ENCODE data around the gene FOLR2.
"Not testable (repeated sequence)": the region's sequence is repeated elsewhere in the genome, so short reads cannot be mapped to it uniquely, and the experiment has no call there.

Gene FOLR2

DNA sequence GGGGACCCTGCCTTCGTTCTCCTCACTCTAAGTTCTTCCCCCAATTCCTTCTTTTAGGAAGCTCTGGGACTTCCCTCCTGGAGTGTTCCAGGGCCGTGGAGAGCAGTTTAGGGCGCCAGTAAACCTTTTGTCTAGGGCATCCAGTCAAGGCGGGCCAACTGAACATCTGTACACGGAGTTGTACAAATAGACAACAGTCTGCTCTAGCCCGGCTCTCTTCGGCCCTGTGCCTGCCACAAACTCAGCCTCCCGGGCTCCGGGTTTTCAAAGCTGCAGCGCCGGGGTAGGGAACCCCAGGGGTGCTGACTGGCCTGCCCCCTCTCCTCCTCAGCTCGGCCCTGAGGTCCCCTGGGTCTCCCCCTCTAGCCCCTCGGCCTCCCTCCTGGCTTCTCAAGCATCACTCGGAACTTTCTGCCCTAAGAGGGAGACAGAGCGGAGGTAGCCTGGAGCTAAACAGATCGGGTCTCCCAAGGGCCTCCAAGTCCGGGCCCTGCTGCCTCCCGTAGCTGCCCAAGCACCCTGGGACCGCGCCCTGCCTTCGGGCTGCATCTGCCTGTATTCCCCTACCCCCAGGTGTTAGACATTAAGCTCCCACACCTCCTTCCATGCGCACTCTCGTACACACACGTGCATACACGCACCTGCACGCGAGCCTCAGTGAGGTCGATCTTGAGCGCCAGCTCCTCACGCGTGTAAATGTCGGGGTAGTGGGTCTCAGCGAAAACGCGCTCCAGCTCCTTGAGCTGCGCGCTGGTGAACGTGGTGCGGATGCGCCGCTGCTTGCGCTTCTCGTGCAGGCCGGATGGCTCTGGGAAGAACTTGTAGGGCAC, 24.1 kb downstream of the FOLR2 start:
- peak; percentile 42 for DNase-seq (ENCODE audit: low spot score)

- DNase-seq (ENCODE audit: low spot score): no peak
Measured at GRCh38 chr11:72241291-72241781, 24.7 kb downstream of the FOLR2 start.

- DNase-seq (ENCODE audit: low spot score): no peak
Measured at GRCh38 chr11:72242141-72242540, 25.5 kb downstream of the FOLR2 start.

GRCh38 chr11:72243173-72244059, 26.8 kb downstream of the FOLR2 start:
- no peak for DNase-seq (ENCODE audit: low spot score)

GRCh38 chr11:72244060-72244360, 27.4 kb downstream of the FOLR2 start, which contains the start of gene PHOX2A:
Gene PHOX2A, minus strand, starts transcription at chr11:72244176. Its CDS starts 172 bp downstream, at chr11:72244004.
- DNase-seq (ENCODE audit: low spot score): no peak

DNA sequence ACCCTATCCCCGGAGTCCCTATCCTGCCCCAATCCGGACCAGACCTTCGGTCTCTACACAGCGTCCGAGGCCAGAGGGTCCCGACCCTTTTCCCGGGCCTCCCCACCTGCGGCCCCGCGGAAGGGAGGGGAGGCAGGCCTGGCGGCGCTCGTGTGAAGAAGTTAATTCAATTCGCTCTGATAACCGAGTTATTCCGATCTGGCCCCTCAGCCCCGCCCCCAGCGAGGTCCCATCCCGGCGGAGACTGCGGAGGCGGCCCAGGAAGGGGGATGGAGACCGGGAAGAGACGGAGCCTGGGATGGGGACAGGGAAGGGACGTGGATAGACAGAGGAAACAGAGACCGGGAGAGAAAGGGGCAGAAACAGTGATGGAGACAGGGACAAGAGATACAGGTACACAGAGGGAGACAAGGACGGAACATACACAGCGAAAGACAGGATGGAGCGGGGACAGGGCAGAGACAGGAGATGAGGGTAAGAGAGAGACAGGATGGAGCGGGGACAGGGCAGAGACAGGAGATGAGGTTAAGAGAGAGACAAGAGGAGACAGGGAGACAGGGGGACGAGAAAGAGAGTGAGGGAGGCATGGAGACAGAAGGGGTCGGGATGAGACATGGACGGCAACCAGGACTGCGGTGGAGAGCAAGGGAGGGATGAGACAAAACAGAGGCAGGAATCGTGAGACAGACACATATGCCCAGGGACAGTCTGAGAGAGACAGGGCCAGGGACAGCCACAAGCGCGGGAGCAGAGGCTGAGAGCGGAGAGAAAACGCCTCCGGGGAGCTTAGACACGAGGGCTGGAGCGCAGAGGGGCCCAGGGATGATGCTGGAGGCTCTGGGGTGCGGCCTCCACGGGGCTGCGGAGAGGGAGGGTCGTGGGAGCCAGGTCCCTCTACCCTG, 28.0 kb downstream of the FOLR2 start:
- DNase-seq (ENCODE audit: low spot score): no peak

GRCh38 chr11:72245263-72245816, 28.7 kb downstream of the FOLR2 start:
- no peak for DNase-seq (ENCODE audit: low spot score)

DNA sequence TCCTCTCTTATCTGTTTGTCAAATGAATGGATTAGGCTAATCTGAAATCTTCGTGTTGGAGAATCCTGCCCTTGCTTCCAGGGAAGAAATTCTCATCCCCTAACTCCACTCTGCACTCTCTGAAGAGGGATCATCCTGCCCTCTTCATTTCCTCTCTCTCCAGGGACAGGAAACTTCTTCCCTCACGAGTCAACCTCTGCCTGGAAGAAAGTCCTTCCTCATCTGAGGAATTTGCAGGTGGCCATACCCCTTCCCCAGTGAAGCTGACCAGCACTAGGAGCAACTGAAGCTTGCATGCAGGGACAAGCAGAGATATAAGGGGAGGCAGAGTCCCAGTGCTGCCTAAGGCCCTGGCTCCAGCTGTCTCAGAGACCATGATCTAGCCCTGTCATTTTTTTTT, 31.0 kb downstream of the FOLR2 start:
- DNase-seq (ENCODE audit: low spot score): no peak

- no peak for DNase-seq (ENCODE audit: low spot score)
Measured at GRCh38 chr11:72249961-72250360, 33.4 kb downstream of the FOLR2 start.

- no peak for DNase-seq (ENCODE audit: low spot score)
Measured at GRCh38 chr11:72250661-72251464, 34.3 kb downstream of the FOLR2 start.

DNA sequence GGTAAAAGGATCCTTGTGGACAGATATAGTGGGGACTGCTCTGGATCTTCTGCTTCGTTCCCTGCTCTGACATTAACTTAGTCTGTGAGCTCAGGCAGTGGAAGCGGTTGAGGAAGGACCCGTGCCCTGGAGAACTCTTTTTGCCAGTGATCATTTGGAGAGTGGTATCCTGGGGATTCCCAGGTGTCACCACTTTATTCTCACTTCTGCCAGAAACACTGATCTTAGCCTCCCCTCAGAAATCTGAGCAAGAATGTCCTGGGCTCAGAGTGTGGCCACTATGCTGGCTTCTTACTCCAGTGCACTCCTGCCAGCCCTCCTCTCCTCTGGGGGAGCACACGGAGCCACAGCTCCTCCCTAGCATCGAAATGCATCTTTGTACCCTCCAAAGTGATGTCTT, 35.0 kb downstream of the FOLR2 start:
- DNase-seq (ENCODE audit: low spot score): no peak

DNA sequence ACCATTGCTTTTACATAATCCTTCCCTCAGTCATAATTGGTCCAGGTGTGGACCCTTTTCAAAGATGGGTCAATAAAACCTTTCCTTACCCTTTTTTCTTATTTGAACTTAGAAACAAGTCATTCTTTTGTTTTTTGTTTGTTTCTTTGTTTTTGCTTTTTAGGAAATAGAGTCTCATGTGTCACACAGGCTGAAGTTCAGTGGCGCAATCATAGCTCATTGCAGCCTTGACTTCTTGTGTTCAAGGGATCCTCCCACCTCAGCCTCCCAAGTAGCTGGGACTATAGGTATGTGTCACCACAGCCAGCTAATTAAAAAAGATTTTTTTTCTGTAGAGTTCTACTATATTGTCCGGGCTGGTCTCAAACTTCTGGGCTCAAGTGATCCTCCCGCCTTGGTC, 36.8 kb downstream of the FOLR2 start:
- no peak for DNase-seq (ENCODE audit: low spot score)

- DNase-seq (ENCODE audit: low spot score): no peak
Measured at GRCh38 chr11:72254299-72254993, 37.9 kb downstream of the FOLR2 start.

DNA sequence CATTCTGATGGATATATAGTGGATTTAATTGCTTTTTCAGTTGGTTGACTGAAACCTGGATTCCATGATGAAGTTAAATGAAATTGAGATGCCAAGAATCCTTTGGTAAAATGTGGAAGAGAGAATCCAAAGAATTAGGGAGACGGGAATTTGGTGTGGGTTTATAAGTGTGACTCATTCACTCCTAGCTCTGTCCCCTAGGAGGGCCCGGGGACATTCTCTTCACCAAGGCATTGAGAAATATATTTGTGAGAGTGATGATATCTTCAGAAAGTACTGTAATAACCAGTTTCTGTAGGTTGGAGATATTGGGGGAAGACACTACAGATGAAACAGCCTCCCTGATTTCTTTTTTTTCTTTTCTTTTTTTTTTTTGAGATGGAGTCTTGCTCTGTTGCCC, 41.0 kb downstream of the FOLR2 start:
- DNase-seq (ENCODE audit: low spot score): no peak

- no peak for DNase-seq (ENCODE audit: low spot score)
Measured at GRCh38 chr11:72259490-72259889, 42.9 kb downstream of the FOLR2 start.

GRCh38 chr11:72260574-72260973, 44.0 kb downstream of the FOLR2 start:
- no peak for DNase-seq (ENCODE audit: low spot score)

- DNase-seq (ENCODE audit: low spot score): peak; percentile 56
Measured at GRCh38 chr11:72263361-72263760, 46.8 kb downstream of the FOLR2 start.

GRCh38 chr11:72265951-72266350, 49.4 kb downstream of the FOLR2 start:
- DNase-seq (ENCODE audit: low spot score): no peak

- DNase-seq (ENCODE audit: low spot score): not testable (repeated sequence)
Measured at GRCh38 chr11:72266960-72267359, 50.4 kb downstream of the FOLR2 start.

DNA sequence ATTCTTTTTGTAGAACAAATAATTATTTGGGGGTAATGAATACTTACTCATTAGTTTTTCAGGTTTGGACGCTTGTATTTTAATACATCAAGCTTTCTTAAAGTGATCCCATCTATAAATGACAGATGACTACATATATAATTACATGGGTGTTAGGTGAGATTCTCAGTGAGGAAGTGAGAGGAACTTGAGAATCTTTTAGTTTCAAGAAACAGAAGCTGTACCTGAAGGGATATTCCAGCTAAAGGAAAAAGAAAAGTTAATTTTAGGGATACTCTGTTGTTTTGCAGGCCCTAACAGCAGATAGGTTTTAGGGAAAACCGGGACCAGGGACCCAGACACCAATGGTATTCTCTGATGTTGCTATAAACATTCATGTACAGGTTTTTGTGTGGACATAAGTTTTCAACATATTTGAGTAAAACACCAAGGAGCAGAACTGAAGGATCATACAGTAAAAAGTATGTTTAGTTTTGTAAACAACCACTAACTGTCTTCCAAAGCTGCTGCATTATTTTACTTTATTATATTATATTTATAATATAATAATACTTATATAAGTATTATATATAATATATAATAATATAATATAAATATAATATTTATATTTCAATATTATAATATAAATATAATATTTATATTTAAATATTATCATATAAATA, 51.5 kb downstream of the FOLR2 start:
- no peak for DNase-seq (ENCODE audit: low spot score)

All from AG20443 (cell line).